Adrenal gland (tissue), 5 donors: ENCODE measurements around the gene PAX5.

Experiments
- CTCF ChIP-seq, 6 experiments: fragments of 450-650 bp in 4 of 6; fragments of 200-600 bp in 2 of 6; sonication (generic) in 1 of 6; IDR thresholded peaks; 1 replicate in 5 of 6; 2 replicates in 1 of 6; pipeline versions ENCODE4 v1.5.1 to v1.8.0; 2016 to 2021; ENCODE audit warnings: antibody characterized with exemption in 6 of 6, mild to moderate bottlenecking in 2 of 6, moderate library complexity in 1 of 6
- POLR2A ChIP-seq, 2 donors: fragments of 450-650 bp; IDR thresholded peaks; one replicate each; pipeline ENCODE4 v1.6.1; 2017; ENCODE audit warnings: antibody characterized with exemption in 2 of 2, mild to moderate bottlenecking in 2 of 2, moderate library complexity in 1 of 2
- donor health status: DM: no; HTN: no; CAD: no.

- TF ChIP-seq CTCF (IDR thresholded peaks at IDR 0.05) (no peak), POLR2A (IDR thresholded peaks at IDR 0.05) (no peak)
Observed at GRCh38 chr9:36855448-36856315, 178.4 kb downstream of the PAX5 start.
